HG02763 (cell line): ENCODE results near the gene SLC35E3.

Experiments used
- ATAC-seq: cut with Tn5 transposase; IDR thresholded peaks from one replicate; pipeline ENCODE4 v1.9.1; 2021; ENCODE audit warnings: mild to moderate bottlenecking, moderate library complexity; ENCODE audit not compliant: unreplicated experiment

The SLC35E3 gene

GRCh38 chr12:68745904-68746571 is at the start of gene SLC35E3:
TSS of gene SLC35E3 (plus strand) at chr12:68746176. CDS start at chr12:68746378, 202 bp downstream.
- ATAC-seq, result peak; percentile 99

- no peak for ATAC-seq
Observed at GRCh38 chr12:68699486-68699885, 46.5 kb upstream of the SLC35E3 start.

GRCh38 chr12:68727776-68728175 is 18.2 kb upstream of the SLC35E3 start:
- ATAC-seq, result no peak

DNA sequence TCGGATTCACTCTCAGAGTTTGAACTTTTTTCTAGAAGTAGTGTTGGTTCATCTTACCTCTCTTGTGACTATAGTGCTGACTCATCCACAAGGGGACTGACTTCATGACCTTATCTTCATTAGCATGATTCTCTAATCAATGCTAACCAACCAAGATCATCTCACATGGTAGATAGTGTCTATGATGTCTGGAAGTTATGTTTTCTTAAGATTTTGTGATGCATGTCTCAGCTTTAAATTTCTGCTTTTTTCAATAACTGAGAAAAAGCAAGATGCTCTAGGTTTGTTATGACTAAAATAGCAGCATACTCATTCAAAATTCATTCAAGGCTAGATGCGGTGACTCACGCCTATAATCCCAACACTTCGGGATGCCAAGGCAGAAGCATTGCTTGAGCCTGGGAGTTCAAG is 12.3 kb upstream of the SLC35E3 start:
- ATAC-seq, result no peak

GRCh38 chr12:68739891-68740290 is 6.1 kb upstream of the SLC35E3 start:
- no peak for ATAC-seq

GRCh38 chr12:68743356-68743755 is 2.6 kb upstream of the SLC35E3 start:
- ATAC-seq, result no peak

- no peak for ATAC-seq
Observed at GRCh38 chr12:68745376-68745903, 536 bp upstream of the SLC35E3 start.

DNA sequence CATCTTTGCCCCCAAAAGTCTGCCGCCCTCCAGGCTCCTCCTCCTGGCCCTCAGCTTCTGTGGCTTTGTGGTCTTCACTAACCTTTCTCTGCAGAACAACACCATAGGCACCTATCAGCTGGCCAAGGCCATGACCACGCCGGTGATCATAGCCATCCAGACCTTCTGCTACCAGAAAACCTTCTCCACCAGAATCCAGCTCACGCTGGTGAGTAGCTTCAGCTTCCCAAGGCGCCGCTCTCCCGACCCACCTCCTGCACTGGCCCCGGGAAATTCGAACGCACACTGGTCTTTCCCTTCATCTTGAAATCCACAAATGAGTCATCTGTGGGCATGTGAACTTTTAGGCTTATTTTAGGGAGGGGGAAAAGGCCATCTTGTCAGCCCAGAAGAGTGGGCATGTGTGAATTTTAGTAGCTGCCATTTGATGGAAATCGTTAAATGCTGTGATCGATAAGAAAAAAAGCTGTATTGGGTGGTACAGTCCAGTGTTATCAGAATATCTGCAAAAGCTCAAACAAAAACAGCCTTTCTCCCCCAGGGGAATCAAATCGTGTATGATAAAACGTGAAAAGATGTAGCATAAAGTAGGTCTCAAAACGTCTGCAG is 700 bp downstream of the SLC35E3 start:
- peak; percentile 27 for ATAC-seq

DNA sequence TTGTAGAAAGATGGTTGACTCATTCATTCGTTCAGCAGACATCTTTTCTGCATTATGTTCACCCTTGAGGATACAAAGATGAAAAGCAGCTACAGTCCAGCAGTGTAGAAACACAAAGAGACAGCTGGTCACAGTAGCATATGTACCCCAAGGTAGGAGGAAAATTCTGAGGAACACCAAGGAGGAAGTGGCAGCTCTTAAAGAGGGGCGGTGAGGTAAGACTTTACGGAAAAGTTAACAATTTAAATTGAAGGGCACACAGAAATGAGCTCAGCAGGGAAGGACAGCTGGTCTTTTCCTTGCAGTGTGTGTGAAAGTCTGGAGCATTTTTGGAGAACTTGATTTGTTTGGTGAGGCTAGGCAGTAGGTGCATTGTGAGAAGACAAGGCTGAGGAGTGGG is 3.5 kb downstream of the SLC35E3 start:
- no peak for ATAC-seq

GRCh38 chr12:68749861-68750260 is 3.9 kb downstream of the SLC35E3 start:
- ATAC-seq, result no peak

DNA sequence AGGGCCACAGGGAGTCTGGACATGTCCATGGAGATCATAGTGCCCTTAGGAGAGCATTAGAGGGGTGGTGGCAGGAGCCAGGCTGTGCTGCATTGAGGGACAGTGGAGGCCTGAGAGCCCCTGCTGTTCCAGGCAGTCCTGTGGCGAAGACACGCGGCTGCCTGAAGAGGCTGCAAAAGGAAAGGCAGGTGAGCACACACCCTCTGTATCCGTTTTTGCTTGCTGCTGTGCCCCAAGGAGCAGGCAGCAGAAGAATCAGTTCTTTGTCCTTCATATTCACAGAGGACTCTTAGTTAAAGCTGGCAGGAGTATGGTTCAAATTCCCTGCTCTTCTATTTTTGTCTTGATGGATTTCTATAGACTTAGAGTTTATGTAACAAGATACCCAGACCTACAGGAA is 4.5 kb downstream of the SLC35E3 start:
- no peak for ATAC-seq

DNA sequence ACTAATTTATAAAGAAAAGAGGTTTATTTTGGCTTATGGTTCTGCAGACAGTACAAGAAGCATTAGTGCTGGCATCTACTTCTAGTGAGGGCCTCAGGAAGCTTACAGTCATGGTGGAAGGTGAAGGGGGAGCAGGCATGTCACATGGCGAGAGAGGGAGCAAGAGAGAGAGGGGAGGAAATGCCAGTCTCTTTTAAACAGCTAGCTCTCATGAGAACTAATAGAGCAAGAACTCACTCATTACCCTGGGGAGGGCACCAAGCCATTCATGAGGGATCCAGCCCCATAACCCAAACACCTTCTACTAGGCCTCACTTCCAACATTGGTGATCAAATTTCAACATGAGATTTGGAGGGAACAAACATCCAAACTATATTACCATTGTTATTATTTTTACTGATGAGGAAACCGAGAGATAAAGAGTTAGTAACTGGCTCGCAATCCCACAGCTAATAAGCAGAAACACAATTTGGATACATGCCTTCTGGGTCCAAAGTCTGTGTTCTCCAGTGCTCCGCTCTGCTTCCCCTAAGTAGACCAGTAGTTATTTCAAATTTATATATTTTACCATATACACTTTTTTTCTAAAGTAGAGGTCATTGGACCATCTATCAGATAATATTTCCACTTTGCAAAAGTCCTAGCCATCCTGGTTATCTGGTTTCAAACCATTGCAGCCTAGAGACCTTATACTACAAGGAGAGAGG is 9.7 kb downstream of the SLC35E3 start:
- no peak for ATAC-seq

GRCh38 chr12:68759852-68760251 is 13.9 kb downstream of the SLC35E3 start:
- ATAC-seq, result no peak

DNA sequence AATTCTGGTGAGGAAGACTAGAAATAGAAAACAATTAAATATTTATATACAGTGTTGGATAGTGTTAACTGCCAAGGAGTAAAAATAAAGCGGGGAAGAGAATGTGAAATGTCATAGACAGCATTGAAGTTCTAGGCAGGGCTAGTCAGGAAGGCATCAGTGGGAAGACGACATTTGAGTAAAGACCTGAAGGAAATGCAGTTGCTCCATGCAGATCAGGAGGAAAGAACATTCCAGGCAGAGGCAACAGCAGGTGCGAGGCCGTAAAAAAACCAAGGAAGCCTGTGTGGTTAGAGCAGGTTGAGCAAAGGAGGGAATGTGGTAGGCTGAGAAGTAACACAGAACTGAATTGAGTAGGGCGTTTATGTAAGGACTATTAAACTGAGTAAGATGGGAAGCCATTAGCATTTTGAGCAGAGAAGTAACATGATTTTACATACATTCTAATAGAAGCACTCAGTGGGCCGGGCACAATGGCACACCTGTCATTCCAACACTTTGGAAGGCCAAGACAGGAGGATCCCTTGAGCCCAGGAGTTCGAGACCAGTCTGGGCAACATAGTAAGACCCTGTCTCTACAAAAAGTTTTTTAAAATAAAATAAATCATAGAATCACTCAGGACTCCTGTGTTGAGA is 14.9 kb downstream of the SLC35E3 start:
- ATAC-seq, result no peak

DNA sequence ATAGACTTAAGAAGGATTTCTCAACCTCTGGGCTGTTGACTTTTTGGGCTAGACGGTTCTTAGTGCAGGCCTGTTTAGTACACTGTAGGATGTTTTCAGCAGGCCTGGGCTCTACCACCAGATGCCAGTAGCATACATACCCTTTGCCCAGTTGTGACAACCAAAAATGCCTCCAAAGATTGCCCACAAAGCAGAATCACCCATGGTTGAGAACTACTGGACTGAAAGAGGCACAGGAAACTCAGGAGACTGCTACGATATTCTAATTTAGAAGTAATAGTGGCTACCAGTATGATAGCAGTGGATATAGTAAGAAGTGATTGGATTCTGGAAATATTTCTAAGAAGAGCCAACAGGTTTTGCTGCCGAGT is 15.5 kb downstream of the SLC35E3 start:
- no peak for ATAC-seq

DNA sequence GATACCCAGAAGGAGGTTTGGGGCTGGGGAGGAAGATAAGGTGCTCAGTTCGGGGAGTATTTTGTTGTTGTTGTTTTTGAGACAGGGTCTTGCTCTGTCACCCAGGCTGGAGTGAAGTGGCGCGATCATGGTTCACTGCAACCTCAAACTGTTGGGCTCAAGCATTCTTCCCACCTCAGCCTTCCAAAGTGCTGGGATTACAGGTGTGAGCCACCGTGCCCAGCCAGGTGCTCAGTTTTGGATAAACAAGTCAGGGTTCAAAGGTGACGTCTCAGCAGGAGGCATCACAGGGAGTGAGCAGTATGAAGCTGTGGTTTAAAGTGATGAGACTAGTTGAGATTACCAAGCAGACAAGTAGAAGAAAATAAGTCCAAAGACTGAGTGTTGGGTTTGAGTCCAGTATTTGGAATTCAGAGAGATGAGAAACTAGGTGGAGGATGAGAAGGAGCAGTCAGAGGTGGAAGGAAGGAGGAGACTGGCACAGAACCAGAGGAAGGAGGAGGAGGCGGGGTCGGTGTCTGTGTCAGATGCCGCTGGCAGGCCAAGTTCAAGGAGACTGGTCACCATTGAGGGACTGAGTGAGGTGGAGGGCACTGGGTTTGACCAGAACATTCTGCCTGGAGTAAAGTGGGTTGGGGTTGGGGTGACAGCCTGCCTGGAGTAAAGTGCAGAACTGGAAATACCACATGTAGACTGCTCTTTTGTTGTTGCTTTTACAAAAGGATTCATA is 16.1 kb downstream of the SLC35E3 start:
- ATAC-seq, result no peak

- ATAC-seq, result no peak
Observed at GRCh38 chr12:68762691-68763090, 16.7 kb downstream of the SLC35E3 start.

DNA sequence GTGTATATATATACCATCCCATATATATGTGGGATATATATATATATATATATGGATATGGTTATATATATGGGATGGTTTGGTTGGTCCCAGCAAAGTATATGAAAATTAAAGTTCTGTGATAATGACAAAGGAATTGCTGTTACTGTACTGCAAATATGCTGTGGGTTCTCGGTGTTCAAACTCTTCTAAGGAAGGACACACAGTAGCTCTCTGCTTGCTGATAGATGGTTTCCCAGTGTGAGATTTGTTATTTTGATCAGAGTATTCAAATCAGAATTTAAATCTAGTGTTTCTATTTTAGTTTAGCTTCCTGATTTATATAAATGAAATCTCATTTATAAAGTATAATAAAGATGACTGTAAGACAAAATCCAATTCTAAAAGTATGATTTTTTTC is 19.7 kb downstream of the SLC35E3 start:
- no peak for ATAC-seq

DNA sequence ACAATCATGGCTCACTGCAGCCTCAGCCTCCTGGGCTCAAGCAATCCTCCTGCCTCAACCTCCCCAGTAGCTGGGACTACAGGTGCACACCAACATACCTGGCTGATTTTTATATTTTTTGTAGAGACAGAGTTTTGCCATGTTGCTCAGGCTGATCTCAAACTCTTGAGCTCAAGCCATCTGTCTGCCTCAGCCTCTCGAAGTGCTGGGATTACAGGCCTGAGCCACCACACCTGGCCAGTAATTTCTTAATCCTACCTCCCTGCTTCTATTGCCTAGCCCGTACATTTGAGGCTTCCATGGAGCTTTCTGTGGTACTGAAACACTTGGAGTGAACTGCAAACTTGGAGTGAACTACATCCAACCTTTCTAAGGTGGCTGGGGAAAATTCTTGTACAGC is 20.7 kb downstream of the SLC35E3 start:
- ATAC-seq, result no peak

- ATAC-seq, result no peak
Observed at GRCh38 chr12:68767191-68767590, 21.2 kb downstream of the SLC35E3 start.

DNA sequence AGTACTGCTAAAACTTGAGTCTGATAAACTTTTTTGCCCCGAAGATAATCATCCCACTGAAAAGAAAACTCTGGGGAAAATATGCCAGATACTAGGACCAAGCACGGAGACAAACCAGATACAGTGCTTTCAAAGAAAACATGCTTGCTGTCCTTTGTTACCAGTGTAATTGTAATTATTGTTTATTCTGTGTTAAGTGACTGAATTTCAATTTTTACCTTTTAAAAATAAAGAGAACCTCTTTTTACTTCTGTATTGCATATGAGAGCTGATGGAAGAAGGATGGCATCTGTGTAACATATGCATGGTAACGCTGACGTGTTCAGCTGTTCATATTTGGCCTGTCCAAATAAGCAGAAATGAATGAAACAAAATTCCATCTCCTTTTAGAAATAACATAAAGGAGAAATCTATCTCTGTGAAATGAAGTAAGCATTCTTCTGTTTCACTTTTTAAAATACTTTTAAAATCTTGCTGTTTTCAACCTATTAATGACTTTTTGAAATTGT is 22.5 kb downstream of the SLC35E3 start:
- ATAC-seq, result no peak
